PFSK-1 (cell line): Measurements from ENCODE around the gene METTL18.

Experiments used
- POLR2AphosphoS5 ChIP-seq: IDR thresholded peaks from 2 replicates; pipeline ENCODE4 v1.6.1; 2012; ENCODE audit warnings: low read depth, mild to moderate bottlenecking, control low read depth, low read length, moderate library complexity
- REST ChIP-seq, 2 experiments: IDR thresholded peaks; 2 replicates each; pipeline versions ENCODE4 v1.6.1 to v1.8.0; 2011 to 2012; ENCODE audit warnings: low read depth in 2 of 2, low read length in 2 of 2, control low read depth in 1 of 2, inconsistent platforms in 1 of 2, mild to moderate bottlenecking in 1 of 2, moderate library complexity in 1 of 2; ENCODE audit not compliant: insufficient read depth in 1 of 2
- TAF1 ChIP-seq: IDR thresholded peaks from 2 replicates; pipeline ENCODE4 v1.6.1; 2012; ENCODE audit warnings: low read length, control low read depth, borderline replicate concordance; ENCODE audit not compliant: insufficient read depth

- TF ChIP-seq POLR2AphosphoS5, result no peak
- no peak for TF ChIP-seq REST (IDR thresholded peaks at IDR 0.05; ENCODE audit: insufficient read depth in 1 of 2, low read depth in 2 of 2, low read length in 2 of 2)
- no peak for TF ChIP-seq TAF1
Observed at GRCh38 chr1:169779150-169779549, 15.6 kb downstream of the METTL18 start.
